H1 (cell line): Measurements from ENCODE around the gene SMAP2. TPM values are rescaled to one million over a fixed set of nuclear protein-coding genes. Genes with fewer than 3 reads are reported as not detected.

Experiments used
- CTCF ChIA-PET: fragments of 300-600 bp; sonication (Branson Sonifier 250); formaldehyde crosslinking; loops from one replicate; lab custom pipeline; 2021; ENCODE audit not compliant: partially characterized antibody; lab: Charles Lee
- POLR2A ChIA-PET: fragments of 300-600 bp; sonication (Branson Sonifier 250); formaldehyde crosslinking; loops from one replicate; lab custom pipeline; 2021; ENCODE audit warnings: inconsistent platforms; ENCODE audit not compliant: partially characterized antibody; lab: Charles Lee
- DNase-seq, 2 experiments: peaks; one replicate each; pipeline versions ENCODE4 v3.0.0 to v3.0.0-alpha.2; 2010 to 2022; ENCODE audit warnings: low spot score in 2 of 2, low read depth in 1 of 2, mixed read lengths in 1 of 2
- FAIRE-seq: peaks from 2 replicates; lab custom pipeline; 2011; peaks lifted over from hg19 to GRCh38; lab: Jason Lieb, UNC
- H2AFZ ChIP-seq: 2 replicates; pipeline ENCODE4 v1.8.1; 2012; ENCODE audit warnings: low read length, inconsistent platforms
- H2AK5ac ChIP-seq: 2 replicates; pipeline ENCODE4 v1.6.1; 2013; ENCODE audit warnings: low read depth, low read length
- H2BK120ac ChIP-seq: replicated peaks from 2 replicates; pipeline ENCODE3; 2013; ENCODE audit warnings: low read depth, low read length, inconsistent platforms
- H2BK12ac ChIP-seq: 2 replicates; pipeline ENCODE4 v1.6.1; 2013; ENCODE audit warnings: low read depth, low read length
- H2BK15ac ChIP-seq: 2 replicates; pipeline ENCODE4 v1.6.1; 2013; ENCODE audit warnings: low read length
- H2BK20ac ChIP-seq: 2 replicates; pipeline ENCODE4 v1.6.1; 2013; ENCODE audit warnings: low read length
- H2BK5ac ChIP-seq: 2 replicates; pipeline ENCODE4 v1.6.1; 2013; ENCODE audit warnings: low read depth, low read length
- H3K14ac ChIP-seq: 2 replicates; pipeline ENCODE4 v1.6.1; 2013; ENCODE audit warnings: inconsistent platforms; ENCODE audit not compliant: insufficient read length
- H3K18ac ChIP-seq: 2 replicates; pipeline ENCODE4 v1.6.1; 2013; ENCODE audit warnings: low read length; ENCODE audit errors: extremely low read depth
- H3K23ac ChIP-seq: 2 replicates; pipeline ENCODE4 v1.6.1; 2013; ENCODE audit warnings: inconsistent platforms; ENCODE audit not compliant: insufficient read length
- H3K23me2 ChIP-seq: 2 replicates; pipeline ENCODE4 v1.6.1; 2013; ENCODE audit warnings: low read depth, low read length
- H3K27ac ChIP-seq: 2 replicates; pipeline ENCODE4 v1.6.1; 2011; ENCODE audit warnings: low read depth, low read length, inconsistent platforms
- H3K27me3 ChIP-seq, 4 experiments: replicated peaks in 1 of 4; 1 replicate in 1 of 4; 2 replicates in 3 of 4; pipeline versions ENCODE4 v1.6.1 to v1.8.1; 2011 to 2013; ENCODE audit warnings: low read length in 3 of 4, mild to moderate bottlenecking in 3 of 4, inconsistent platforms in 2 of 4, mixed read lengths in 2 of 4, moderate library complexity in 1 of 4; ENCODE audit not compliant: control insufficient read depth in 3 of 4, insufficient read depth in 3 of 4; ENCODE audit errors: extremely low read depth in 1 of 4
- H3K36me3 ChIP-seq, 4 experiments: 2 replicates each; pipeline versions ENCODE4 v1.6.1 to v1.8.1; 2011 to 2013; ENCODE audit warnings: mild to moderate bottlenecking in 4 of 4, low read length in 3 of 4, moderate library complexity in 2 of 4, control low read depth in 1 of 4, inconsistent platforms in 1 of 4; ENCODE audit not compliant: insufficient read depth in 4 of 4, control insufficient read depth in 2 of 4
- H3K4ac ChIP-seq: replicated peaks from 2 replicates; pipeline ENCODE3; 2013; ENCODE audit warnings: low read length, low read depth, mixed read lengths, inconsistent platforms; ENCODE audit not compliant: insufficient read length
- H3K4me1 ChIP-seq, 4 experiments: replicated peaks in 1 of 4; 1 replicate in 1 of 4; 2 replicates in 3 of 4; pipeline versions ENCODE4 v1.6.1 to v1.8.1; 2011 to 2013; ENCODE audit warnings: low read length in 3 of 4, inconsistent platforms in 2 of 4, mixed read lengths in 1 of 4; ENCODE audit not compliant: insufficient read depth in 4 of 4, control insufficient read depth in 3 of 4
- H3K4me2 ChIP-seq, 2 experiments: 2 replicates each; pipeline versions ENCODE4 v1.6.1 to v1.8.1; 2011 to 2013; ENCODE audit warnings: low read depth in 2 of 2, low read length in 2 of 2, control low read depth in 1 of 2, inconsistent platforms in 1 of 2, mild to moderate bottlenecking in 1 of 2; ENCODE audit not compliant: insufficient read depth in 1 of 2
- H3K4me3 ChIP-seq, 4 experiments: fragments of 200-600, 300-600 bp in 1 of 4; sonication (generic), shearing (Covaris generic), sonication (Bioruptor Twin) in 1 of 4; 2 replicates each; pipeline versions ENCODE4 v1.5.1 to v1.8.1; 2011 to 2016; ENCODE audit warnings: low read length in 4 of 4, low read depth in 3 of 4, control low read depth in 2 of 4, inconsistent platforms in 2 of 4, mild to moderate bottlenecking in 2 of 4, mixed read lengths in 1 of 4, moderate library complexity in 1 of 4; ENCODE audit not compliant: insufficient read depth in 2 of 4; ENCODE audit errors: extremely low read depth in 1 of 4
- H3K56ac ChIP-seq: replicated peaks from 2 replicates; pipeline ENCODE3; 2013; ENCODE audit warnings: low read depth, mild to moderate bottlenecking, mixed read lengths, low read length, inconsistent platforms; ENCODE audit not compliant: insufficient read length
- H3K79me1 ChIP-seq: 2 replicates; pipeline ENCODE4 v1.6.1; 2013; ENCODE audit warnings: low read depth, low read length, control low read depth
- H3K79me2 ChIP-seq, 2 experiments: 2 replicates each; pipeline versions ENCODE4 v1.6.1 to v1.8.1; 2012 to 2013; ENCODE audit warnings: low read length in 2 of 2, mild to moderate bottlenecking in 2 of 2, inconsistent platforms in 1 of 2; ENCODE audit not compliant: insufficient read depth in 2 of 2, control insufficient read depth in 1 of 2
- H3K9ac ChIP-seq, 4 experiments: replicated peaks in 1 of 4; 1 replicate in 1 of 4; 2 replicates in 3 of 4; pipeline versions ENCODE4 v1.6.1 to v1.8.1; 2011 to 2013; ENCODE audit warnings: low read depth in 3 of 4, low read length in 3 of 4, control low read depth in 2 of 4, mild to moderate bottlenecking in 2 of 4, moderate library complexity in 2 of 4, inconsistent platforms in 1 of 4; ENCODE audit errors: extremely low read depth in 1 of 4
- H3K9me3 ChIP-seq, 2 experiments: 2 replicates each; pipeline versions ENCODE4 v1.6.1 to v1.8.1; 2012 to 2013; ENCODE audit warnings: mild to moderate bottlenecking in 2 of 2, moderate library complexity in 2 of 2, control low read depth in 1 of 2, inconsistent platforms in 1 of 2, low read depth in 1 of 2, low read length in 1 of 2, mixed read lengths in 1 of 2; ENCODE audit not compliant: insufficient read depth in 2 of 2
- H4K20me1 ChIP-seq, 2 experiments: replicated peaks in 1 of 2; 2 replicates each; pipeline versions ENCODE3 to v1.8.1; 2011 to 2013; ENCODE audit warnings: inconsistent platforms in 2 of 2, low read length in 2 of 2, mild to moderate bottlenecking in 1 of 2; ENCODE audit not compliant: insufficient read depth in 2 of 2, control insufficient read depth in 1 of 2
- H4K5ac ChIP-seq: 2 replicates; pipeline ENCODE4 v1.6.1; 2013; ENCODE audit warnings: low read length, low read depth, mixed read lengths, inconsistent platforms; ENCODE audit not compliant: insufficient read length
- H4K8ac ChIP-seq: 2 replicates; pipeline ENCODE4 v1.8.0; 2013; ENCODE audit warnings: mild to moderate bottlenecking, moderate library complexity, low read length, inconsistent platforms; ENCODE audit not compliant: insufficient read depth; ENCODE audit errors: extremely low read depth
- H4K91ac ChIP-seq: replicated peaks from 2 replicates; pipeline ENCODE3; 2013; ENCODE audit warnings: low read length, mixed read lengths, inconsistent platforms; ENCODE audit not compliant: insufficient read length
- BRCA1 ChIP-seq: IDR thresholded peaks from 2 replicates; pipeline ENCODE4 v1.6.1; 2012; ENCODE audit warnings: low read depth, low read length, improper control_type of control experiment
- CBX5 ChIP-seq: fragments of 300-800, 300-1000 bp; sonication (generic); IDR thresholded peaks from 2 replicates; pipeline ENCODE4 v1.7.1; 2016; ENCODE audit warnings: antibody characterized with exemption, low read length, low read depth
- POU5F1 ChIP-seq: IDR thresholded peaks from 2 replicates; pipeline ENCODE4 v1.6.1; 2011; ENCODE audit warnings: low read depth, mild to moderate bottlenecking, low read length, moderate library complexity
- RNF2 ChIP-seq: fragments of 200-900, 300-1000 bp; sonication (generic); IDR thresholded peaks from 2 replicates; pipeline ENCODE4 v1.7.1; 2016; ENCODE audit warnings: borderline replicate concordance, low read depth, mild to moderate bottlenecking, antibody characterized with exemption, low read length; ENCODE audit not compliant: poor library complexity, severe bottlenecking; ENCODE audit errors: missing control alignments
- SIN3A ChIP-seq, 2 experiments: IDR thresholded peaks in 1 of 2; conservative IDR thresholded peaks in 1 of 2; 2 replicates each; pipeline ENCODE4 v1.6.1; 2011 to 2012; ENCODE audit warnings: low read length in 2 of 2, improper control_type of control experiment in 1 of 2, low read depth in 1 of 2, mild to moderate bottlenecking in 1 of 2
- WGBS, 2 experiments: shearing (Covaris generic) in 1 of 2; methylation state at CpG; one replicate each; pipeline versions ENCODE4 v1.1.6 to v1.1.7; 2013 to 2015; ENCODE audit warnings: low lambda C conversion rate in 2 of 2, mixed read lengths in 2 of 2, inconsistent platforms in 1 of 2, low coverage in 1 of 2, missing lambda C conversion rate in 1 of 2; ENCODE audit not compliant: insufficient replicate concordance in 2 of 2, insufficient coverage in 1 of 2, insufficient read length in 1 of 2; ENCODE audit errors: extremely low coverage in 1 of 2, missing lambda C conversion rate in 1 of 2; 5-methylcytosine and 5-hydroxymethylcytosine counted together
- polyA plus RNA-seq, 7 experiments: library from polyadenylated mRNA; depleted of rRNA in 3 of 7; stranded (reverse) in 5 of 7; unstranded in 2 of 7; fragments of >200 nt in 5 of 7; fragments of 200-250 nt in 2 of 7; gene quantifications; 1 replicate in 5 of 7; 2 replicates in 1 of 7; 4 replicates in 1 of 7; pipeline versions ENCODE4 v1.2.1 to v1.2.3, GENCODE V29; 2011 to 2013; ENCODE audit warnings: missing spikeins in 2 of 7, mixed read lengths in 2 of 7
- total RNA-seq: library from RNA; stranded (reverse); fragmentation: NEBNext Ultra II Directional; extraction: Animal tissue kit (Norgen Biotek cat#: 25700); gene quantifications from 2 replicates; pipeline ENCODE4 v1.2.1, GENCODE V29; 2021

The SMAP2 gene
- total and polyA plus RNA-seq, 2 of the 8 experiments (the other 6 are each of a cell fraction or from before 2014, with no cell fraction given) = 4.3 to 5.5 TPM

DNA sequence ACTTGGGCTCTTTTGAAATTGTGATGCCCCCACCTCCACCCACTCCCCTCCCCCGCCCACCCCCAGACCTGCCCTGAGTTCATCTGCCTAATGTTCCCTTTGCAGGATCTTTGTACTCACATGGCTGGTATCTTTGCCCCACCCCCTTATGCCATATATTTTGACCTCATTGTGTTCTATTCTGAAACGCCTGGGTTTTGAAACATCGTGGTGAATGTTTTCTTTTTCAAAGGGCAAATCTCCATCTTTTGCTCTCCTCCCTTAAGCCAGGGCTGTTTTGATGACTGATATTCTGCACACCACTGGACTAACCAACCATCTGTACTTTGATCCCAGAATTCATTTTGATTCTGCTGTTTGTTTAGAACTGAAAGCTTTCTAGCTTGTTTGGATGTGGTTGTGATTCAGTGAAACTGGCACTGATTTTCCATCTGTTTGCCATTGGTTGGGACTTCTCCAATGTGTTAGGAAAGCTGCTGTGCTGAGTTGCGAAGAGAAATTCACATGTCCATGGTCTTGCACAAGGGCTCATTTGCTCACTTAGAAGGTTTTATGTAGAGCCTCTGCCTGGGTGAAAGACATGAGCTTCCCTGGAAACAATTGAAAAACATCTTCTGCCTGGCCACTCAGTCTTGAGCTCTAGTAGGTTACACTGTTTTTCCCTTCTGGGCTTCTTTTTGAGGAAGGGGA is 16.5 kb downstream of the SMAP2 start:
- no peak overlapping the region for H3K18ac ChIP-seq
- no peak overlapping the region for H2BK120ac ChIP-seq
- H3K9ac ChIP-seq = no peak overlapping the region
- H4K20me1 ChIP-seq = no peaks in the 10 kb centered on the region
- no peak overlapping the region for H3K56ac ChIP-seq
- H2BK20ac ChIP-seq = no peak overlapping the region
- H3K36me3 ChIP-seq = no peaks in the 10 kb centered on the region
- H3K9me3 ChIP-seq = no peaks in the 10 kb centered on the region
- DNase-seq (no peak), FAIRE-seq (no peak)
- H3K4me2 ChIP-seq = no peak overlapping the region
- no peak overlapping the region for H4K8ac ChIP-seq
- no peak overlapping the region for H3K27ac ChIP-seq
- no peak overlapping the region for H2AK5ac ChIP-seq
- H3K79me1 ChIP-seq = no peaks in the 10 kb centered on the region; the same call in 1 of the 2 replicates
- no peak overlapping the region for H3K23ac ChIP-seq
- H3K4ac ChIP-seq = no peak overlapping the region
- ChIA-PET CTCF (interaction anchor here (0.9 to 1.9 kb wide), 3 partner anchors 14 to 246 kb away, joined by 3 to 8 read pairs (median 5); no protein-coding TSS in a partner anchor), POLR2A (no interaction called here)
- 87% methylated on average over 4 of the region's 4 CpGs; no CpG with 5 or more reads in 1 of the 2 experiments for WGBS, 2 experiments
- no peak overlapping the region for H4K5ac ChIP-seq
- H2BK5ac ChIP-seq = no peak overlapping the region
- no peak overlapping the region for H3K14ac ChIP-seq
- no peak overlapping the region for H4K91ac ChIP-seq
- H2BK12ac ChIP-seq = no peak overlapping the region
- H3K4me1 ChIP-seq = peaks cover 0 to 2% (median 0%) of the 10 kb centered on the region in 4 experiments; a peak in 1 of 7 replicates
- H2AFZ ChIP-seq = no peak overlapping the region
- H3K79me2 ChIP-seq = no peaks in the 10 kb centered on the region
- no peak overlapping the region for H2BK15ac ChIP-seq
- H3K23me2 ChIP-seq = no peaks in the 10 kb centered on the region
- no peaks in the 10 kb centered on the region for H3K27me3 ChIP-seq
- no peak overlapping the region for H3K4me3 ChIP-seq
- TF ChIP-seq CBX5 (no peak), SIN3A (conservative IDR thresholded peaks at IDR 0.05 in 1 of 2, IDR thresholded peaks at IDR 0.05 in 1 of 2; ENCODE audit: low read depth in 1 of 2, low read length in 2 of 2) (no peak), BRCA1 (no peak), POU5F1 (no peak), RNF2 (no peak)
